ENCODE measurements around the gene SH3TC1.

The SH3TC1 gene

DNA sequence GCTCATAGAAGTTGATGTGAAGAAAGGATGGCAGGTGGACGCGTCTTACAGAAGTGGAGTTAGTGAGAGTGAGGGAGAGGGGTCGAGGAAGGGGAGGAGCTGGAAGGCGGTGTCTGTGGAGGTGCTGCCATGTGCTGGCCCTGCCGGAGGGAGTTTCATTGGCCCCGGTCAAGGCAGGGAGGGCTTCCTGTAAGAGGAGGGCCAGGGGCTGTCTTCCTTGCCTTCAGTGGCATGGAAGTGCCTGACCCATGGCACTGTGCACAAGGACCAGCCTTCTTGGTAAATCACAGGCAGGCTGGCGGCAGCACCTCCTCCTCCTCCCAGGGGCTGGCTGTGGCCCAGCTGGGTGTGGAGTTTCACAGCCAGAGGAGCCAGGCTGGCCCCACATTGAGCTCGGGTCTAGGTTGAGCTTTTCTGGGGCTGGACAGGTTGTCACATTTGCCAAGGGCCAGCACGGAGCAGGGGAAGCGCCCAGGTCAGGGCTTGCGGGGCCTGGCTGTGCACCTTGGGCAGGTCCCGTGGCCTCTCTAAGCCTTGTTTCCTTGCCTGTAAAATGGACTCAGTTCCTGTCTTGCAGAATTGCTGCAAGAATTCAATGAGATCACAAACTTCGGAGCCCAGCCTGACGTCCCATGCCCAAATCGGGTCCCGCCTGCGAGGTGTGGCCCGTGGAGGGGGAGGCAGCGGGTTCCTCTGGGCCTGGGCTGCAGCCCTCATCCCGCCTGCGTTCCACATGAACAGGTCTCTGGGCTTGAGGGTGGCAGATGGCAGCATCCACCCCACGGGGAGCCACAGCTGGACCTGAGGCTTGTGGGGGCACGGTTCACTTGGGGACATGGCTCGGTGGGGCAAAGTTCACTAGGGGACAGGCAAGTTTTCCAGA, 77.5 kb downstream of the SH3TC1 start:
- no peak for DNase-seq
- TF ChIP-seq GATA1 (IDR thresholded peaks at IDR 0.05; ENCODE audit: low read depth, low read length) (no peak), POLR2A (IDR thresholded peaks at IDR 0.05; ENCODE audit: low read length) (no peak)

DNA sequence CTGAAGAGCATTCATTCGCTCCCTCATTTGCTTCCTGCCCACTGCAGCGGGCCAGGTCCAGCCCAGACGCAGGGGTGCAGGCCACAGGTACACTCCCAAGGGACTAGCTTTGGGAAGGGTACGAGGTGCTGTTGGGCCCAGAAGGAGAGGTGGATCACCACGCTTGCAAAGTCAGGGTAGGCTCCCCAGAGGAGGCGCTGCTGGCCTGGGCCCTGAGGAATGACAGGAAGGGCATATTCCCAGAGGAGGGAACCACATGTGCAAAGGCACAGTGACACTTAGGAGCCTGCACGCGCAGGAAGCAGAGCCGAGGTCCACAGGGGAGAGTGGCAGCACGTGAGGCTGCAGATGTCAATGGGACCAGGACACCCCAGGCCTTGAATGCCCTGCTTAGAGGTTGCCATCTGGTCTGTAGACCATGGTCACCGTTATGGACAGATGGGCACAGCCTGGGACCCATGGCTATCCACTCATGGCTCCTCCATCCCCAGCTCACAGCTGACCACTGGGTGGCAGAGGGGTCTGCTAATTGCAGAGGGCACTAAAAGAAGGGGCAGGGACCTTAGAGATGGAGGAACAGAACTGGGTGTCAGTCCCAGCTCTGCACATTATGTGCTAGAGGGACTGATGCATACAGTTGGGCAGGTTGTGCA, 78.4 kb downstream of the SH3TC1 start:
- no peak for DNase-seq
- TF ChIP-seq GATA1 (IDR thresholded peaks at IDR 0.05; ENCODE audit: low read depth, low read length) (no peak), POLR2A (IDR thresholded peaks at IDR 0.05; ENCODE audit: low read length) (no peak)

DNA sequence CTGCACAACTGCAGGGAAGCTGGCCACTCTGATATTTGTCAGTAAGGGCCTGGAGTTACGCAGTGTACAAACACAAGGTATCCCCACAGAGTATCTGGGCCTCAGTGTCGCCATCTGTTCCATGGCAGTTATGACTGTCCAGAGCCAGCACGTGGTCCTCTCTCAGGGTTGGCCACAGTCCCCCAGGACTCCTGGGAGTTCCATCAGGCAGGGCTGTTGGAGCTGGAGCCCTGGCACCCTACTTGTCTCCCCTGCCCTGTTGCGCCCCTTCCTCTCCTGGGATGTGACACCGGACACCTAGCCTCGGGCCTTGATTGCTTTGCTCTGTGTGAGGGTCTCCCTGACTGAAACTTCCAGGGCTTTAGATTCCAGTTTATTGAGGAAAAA, 78.9 kb downstream of the SH3TC1 start:
- TF ChIP-seq POLR2A (IDR thresholded peaks at IDR 0.05; ENCODE audit: low read length) (no peak), GATA1 (IDR thresholded peaks at IDR 0.05; ENCODE audit: low read depth, low read length) (no peak)
- no peak for DNase-seq

DNA sequence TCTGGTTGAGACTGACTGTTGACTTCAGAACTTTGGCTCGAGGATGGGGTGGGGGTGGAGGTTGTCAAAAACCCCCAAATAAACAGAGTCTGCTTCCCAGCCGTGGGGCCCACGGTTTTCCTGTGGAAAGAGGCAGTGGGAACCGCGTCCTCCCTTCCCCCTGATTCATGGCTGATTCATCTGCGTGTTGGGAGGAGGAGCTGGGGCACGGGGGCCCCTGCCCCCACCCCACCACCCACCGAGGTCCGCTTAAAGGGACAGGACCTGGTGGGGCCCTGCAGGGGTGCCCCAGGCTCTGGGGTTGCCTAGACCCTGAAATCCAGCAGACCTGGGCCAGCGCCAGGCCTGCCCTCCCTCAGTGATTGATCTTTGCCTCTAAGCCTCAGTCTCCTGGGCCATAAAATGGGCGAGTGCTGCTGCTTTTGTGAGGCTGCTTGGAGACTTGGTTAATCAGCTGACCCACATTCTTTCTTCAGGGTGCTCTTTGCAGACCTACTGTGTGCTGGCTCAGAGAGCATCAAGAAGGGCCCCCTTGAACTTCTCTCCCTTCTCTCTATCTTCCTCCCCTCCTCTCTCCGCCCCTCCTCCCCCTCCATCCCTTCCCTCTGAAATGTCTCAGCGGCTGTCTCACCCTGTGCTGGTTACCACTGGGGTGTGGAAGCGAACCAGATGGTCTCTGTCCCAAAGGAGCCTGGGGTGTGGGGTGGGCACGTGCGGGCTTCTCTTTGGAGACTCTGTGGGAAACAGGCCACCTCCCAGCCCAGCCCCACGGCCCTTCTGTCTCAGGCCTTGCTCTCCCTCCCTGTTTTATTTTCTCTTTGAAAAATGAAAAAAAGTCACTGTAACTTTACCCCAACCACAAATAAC, 79.6 kb downstream of the SH3TC1 start:
- TF ChIP-seq POLR2A (IDR thresholded peaks at IDR 0.05; ENCODE audit: low read length) (no peak), GATA1 (IDR thresholded peaks at IDR 0.05; ENCODE audit: low read depth, low read length) (no peak)
- DNase-seq: no peak

DNA sequence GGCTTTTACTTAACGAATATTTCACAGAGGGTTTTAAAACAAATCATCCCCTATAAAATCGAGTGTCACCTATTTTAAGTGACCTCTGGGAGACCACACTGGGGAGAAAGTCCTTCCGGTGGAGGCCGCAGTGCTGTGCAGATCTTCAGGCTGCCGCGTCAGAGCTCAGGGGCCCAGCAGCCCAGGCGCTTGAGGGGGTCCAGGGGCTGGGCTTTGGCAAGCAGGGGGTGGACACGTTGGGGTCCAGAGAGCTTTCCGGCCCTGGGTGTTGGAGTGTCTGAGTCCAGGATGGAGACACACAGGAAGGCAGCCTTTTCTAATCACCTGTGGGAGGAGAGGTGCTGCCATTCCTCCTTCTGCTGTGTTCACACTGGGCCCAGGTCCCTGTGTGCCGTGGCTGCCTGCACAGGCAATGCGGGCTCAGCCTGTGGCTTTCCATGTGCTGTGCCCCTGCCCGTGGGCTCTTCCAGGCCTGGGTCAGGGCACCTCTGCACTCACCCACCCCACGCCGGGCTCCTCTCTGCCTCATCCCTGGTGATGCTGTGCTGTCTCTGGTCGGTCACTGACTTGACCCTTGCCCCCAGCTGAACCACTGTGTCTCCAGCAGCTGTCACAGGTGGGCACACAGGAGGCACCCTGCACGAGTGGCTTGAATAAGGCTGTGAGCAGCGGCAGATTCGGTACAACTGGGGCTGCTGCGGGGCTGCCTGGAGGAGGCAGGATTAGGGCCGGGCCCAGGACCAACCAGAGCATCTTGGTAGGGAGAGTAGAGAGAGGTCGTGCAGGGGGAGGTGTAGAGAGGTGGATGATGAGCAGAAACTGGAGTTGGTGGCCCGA, 80.4 kb downstream of the SH3TC1 start:
- DNase-seq: no peak
- TF ChIP-seq POLR2A (IDR thresholded peaks at IDR 0.05; ENCODE audit: low read length): no peak
- no peak for TF ChIP-seq GATA1 (IDR thresholded peaks at IDR 0.05; ENCODE audit: low read depth, low read length)

DNA sequence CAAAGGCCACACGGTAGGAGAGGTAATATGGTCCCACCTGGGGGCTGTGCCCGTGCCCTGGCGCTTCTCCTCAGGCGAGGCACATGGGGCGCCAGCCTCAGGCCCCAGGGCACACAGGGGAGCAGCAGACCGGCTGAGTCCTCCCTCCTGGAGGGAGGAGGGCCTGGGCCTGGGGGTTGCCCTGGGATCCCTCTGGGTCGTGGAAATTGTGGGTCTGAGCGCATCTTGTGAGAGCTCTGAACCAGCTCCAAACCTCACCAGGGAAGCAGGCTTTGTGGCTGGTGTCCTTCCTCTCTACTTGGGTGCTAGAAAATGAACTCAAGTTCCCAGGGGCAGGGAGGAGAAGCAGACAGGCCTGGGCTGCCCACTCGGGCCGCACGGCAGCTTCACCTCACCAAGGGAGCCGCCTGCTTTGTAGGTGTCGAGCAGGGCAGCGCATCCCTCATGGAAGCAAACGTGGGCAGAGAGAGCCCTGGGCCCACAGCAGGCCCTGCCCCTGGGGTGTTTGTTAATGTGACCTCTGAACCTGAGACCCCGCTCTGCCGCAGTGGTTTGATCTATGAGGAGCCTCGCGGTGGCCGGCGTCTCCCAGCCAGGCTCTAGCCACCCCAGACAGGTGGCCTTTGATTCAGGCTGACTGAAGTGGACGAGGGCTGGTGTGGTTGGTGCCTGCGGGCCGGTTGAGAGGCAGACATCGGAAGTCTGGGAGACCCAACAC, 81.2 kb downstream of the SH3TC1 start:
- no peak for DNase-seq

DNA sequence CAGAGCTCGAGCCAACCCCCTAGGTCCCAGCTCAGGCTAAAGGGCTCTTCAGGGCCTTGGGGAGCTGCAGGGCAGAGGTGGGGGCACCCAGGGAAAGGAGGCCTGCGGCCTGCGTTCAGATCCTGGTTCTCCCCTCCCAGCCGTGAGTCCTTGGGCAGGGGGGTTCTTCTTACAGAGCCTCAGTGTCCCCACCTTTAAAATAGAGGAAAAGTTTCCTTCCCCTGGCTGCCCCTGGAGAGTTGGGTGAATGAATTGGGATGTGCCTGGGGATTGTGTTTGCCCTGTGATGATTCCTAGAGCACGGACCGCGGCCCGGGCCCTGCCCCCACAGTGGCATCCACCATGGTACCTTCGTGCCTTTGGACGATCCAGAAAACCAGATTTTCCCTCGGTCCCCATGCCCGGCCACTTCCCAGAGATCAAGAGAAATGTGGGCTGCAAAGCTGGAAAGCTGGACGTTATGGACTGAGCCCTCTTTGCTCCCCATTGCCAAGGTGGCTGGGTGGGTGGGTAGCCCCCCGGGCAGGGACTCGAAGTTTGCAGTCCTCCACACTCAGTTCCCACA, 81.9 kb downstream of the SH3TC1 start:
- DNase-seq: no peak
- no peak for TF ChIP-seq GATA1 (IDR thresholded peaks at IDR 0.05; ENCODE audit: low read depth, low read length)
- no peak for TF ChIP-seq POLR2A (IDR thresholded peaks at IDR 0.05; ENCODE audit: low read length)

More for the DNA sequence above, 81.2 kb downstream of the SH3TC1 start:
- TF ChIP-seq GATA1 (IDR thresholded peaks at IDR 0.05; ENCODE audit: low read depth, low read length) (no peak), POLR2A (IDR thresholded peaks at IDR 0.05; ENCODE audit: low read length) (no peak)

DNA sequence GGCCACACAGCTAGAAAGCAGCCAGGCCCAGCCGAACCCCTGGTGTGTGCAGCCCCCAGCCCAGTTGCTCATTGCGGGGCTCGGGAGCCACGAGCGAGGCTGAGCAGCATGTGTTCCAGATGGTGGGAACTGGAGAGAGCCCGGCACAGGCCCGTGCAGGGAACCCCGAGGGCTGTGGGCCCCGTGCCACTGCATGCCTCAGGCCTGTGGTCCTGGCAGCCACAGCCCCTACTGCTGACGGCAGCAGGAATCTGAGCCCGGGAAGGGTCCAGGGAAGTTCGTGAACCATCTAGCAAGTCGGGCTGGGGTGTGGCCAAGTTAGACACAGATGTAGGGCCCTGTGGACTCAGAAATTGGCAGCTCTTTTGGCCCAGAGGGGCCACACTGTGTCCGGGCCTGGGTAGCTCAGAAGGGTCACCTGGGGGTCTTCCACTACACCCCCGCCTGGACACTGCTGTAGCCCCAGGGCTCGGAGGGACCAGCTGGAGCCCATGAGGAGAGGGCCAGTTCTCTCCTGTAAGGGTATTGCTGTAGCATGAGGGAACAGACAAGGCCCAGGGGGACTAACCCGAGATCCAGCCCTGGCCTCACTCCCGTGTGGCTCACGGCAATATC, 82.5 kb downstream of the SH3TC1 start:
- TF ChIP-seq GATA1 (IDR thresholded peaks at IDR 0.05; ENCODE audit: low read depth, low read length): no peak
- no peak for DNase-seq

DNA sequence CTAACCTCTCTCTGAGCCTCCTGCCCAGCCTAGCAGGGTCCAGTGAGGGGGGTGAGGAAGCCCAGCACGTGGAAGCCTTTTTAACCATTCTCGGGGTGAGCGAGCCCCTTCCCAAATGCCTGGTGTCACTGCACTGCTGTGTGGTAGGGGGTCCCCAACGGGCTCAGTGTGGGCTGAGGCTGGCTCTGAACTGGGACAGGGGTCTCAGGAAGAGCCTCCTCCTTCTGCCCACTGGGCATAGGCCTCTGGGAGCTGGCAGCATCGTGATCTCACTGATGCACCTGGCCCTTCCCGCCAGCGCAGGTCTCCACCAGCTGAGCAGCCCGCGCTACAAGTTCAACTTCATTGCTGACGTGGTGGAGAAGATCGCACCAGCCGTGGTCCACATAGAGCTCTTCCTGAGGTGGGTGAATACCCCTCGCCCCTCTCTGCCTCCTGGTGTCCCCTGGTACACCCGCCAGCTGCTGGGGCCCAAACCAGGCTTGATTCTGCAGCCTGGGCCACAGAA, 83.1 kb downstream of the SH3TC1 start:
- no peak for TF ChIP-seq GATA1 (IDR thresholded peaks at IDR 0.05; ENCODE audit: low read depth, low read length)
- TF ChIP-seq POLR2A (IDR thresholded peaks at IDR 0.05; ENCODE audit: low read length): no peak
- no peak for DNase-seq

DNA sequence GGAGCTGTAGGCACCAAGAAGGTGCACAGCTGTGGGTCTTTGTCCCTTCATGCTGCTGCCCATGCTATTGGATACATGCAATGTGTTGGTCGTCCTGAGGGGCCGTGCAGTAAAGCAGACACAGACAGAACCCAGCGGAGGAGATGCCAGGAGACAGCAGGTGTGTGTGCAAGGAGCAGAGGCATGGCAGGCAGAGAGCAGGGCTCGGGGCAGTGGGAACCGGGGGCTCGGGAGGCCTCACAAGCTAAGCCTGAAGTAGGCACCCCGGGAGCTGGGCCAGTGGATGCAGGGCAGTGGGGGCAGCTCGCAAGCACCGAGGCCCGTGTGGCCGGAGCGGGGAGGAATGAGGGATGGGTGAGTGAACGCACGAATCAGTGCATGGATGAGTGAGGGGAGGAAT, 83.7 kb downstream of the SH3TC1 start:
- no peak for DNase-seq
- no peak for TF ChIP-seq POLR2A (IDR thresholded peaks at IDR 0.05; ENCODE audit: low read length)
- TF ChIP-seq GATA1 (IDR thresholded peaks at IDR 0.05; ENCODE audit: low read depth, low read length): no peak

DNA sequence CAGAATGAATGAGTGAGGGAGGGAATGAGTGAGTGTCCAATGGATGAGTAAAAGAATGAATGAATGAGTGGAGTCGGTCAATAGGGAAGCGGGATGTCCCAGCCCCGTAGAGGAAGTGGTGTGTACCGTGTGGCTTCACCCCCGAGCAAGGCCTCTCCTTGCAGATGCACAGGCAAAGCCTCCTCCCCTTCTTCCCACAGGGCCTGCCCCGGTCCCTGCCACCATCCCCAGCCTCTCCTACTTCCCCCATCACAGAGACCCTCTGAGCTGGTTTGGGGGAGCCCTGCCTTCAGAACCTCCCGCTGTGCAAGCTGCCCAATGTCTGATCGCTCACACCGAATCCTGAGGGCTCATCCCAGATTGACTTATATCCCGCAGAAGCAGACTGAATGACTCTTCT, 84.1 kb downstream of the SH3TC1 start:
- no peak for DNase-seq
- TF ChIP-seq POLR2A (IDR thresholded peaks at IDR 0.05; ENCODE audit: low read length) (no peak), GATA1 (IDR thresholded peaks at IDR 0.05; ENCODE audit: low read depth, low read length) (no peak)

DNA sequence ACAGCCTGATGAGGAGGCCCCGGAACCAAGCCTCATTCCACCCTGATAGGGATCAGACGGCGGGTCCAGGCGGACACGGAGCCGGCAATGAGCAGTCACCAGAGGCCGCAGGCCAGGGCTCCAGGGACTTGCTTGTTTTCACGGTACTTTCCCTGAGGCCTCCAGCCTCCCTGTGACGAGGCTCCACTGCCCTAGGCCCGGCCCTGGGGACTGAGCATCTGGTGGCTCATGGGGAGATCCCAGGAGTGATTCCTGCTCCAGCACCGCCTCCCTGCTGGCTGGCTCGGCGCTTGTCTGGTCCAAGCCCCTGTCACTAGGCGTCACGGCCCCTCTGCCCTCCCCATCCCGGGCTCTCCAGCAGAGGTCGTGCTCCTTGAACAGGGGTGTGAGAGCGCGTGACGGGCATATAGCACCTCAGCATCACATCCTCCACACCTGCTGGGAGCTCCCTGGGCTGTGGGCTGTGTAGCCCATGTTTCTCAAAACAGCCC, 84.6 kb downstream of the SH3TC1 start:
- DNase-seq: no peak
- TF ChIP-seq GATA1 (IDR thresholded peaks at IDR 0.05; ENCODE audit: low read depth, low read length) (no peak), POLR2A (IDR thresholded peaks at IDR 0.05; ENCODE audit: low read length) (no peak)

All from erythroblast (primary cell).